ENCODE results near the gene COLEC11.

Gene COLEC11

DNA sequence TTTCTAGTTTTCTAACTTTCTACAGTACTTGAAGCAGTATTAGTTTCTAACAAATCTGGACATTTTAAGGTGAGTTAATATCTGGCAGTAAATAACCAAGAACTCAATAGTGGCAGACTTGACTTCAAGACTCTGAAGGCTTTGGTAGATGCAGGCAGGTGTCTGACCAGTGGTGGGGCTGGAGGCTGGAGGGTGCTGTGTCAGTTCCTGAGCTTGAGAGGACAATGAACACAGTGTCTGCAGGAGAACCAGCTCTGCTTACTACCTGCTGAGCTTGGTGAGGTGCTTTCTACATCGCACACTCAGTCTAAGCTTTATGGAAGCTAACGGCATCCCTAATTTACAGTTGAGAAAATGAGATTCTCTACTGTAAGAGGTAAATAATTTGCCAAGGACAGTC is 84.3 kb downstream of the COLEC11 start:
- DNase-seq = no peak

DNA sequence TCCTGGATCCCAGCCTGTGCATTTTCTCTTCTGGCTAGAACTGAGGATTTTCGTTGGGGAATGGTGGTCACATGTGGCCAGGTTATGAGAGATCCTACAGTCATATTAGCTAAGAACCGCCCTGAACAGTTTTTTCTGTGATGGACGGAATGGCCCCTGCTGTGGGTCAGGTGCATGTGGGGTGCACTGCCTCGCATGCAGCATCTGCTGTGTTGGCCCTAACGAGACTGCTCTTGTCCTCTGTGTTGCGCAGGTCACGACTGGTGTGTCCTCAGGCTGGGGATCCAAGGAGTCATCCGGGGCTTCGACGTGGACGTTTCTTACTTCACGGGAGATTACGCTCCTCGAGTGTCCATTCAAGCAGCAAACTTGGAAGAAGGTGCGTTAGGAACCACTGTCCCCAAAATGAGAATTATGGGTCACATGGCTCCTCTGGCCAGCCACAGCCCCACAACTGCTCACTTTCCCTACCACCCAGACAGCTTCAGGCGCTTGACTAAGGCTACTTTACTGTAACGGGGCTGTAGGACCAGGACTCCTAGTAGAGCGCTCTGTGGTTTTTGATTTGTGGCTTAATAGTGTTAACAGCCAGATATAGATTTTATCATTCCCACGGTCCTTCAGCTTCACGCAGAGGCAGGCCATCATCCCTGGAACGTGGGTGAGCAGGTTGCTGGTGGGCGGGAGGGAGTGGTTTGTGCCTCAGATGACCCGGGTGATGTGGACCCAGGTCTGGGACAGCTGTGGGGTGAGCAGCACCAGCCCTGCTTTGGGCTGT is 84.9 kb downstream of the COLEC11 start:
- DNase-seq = no peak

DNA sequence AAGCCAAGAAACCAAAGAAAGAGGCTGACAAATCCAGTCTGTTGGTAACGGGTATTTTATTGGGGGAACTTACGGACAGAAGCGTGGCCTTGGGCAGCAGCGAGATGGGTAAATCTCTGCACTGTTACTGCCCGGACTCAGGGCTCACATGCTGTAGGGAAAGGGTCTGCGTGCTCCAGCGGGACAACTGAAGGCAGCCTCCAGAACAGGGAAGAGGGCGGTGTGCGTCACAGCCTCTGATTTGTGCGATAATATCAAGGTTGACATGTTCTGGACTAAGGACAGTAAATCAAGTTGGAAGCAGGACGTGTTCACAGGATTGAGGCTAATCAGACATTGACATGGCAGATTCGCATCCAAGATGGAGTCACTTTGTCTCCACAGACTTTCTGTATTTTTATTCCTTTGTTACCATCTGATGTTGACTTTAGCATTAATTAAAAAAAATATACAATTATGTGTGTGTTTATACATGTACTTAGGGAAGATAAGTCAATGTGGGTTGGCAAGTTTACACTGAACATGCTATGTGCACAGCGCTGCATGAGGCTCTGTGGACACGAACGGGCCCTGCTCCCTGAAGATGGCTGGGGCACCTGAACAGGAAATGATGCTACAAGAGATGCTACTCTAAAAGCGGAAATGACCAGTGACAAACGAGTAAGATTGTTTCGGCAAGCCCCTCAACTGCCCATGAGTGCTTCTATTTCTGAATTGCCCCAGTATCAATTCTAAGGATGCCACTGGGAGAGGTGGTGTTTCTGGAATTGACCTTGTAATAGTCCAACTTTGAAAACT is 85.8 kb downstream of the COLEC11 start:
- DNase-seq = no peak

DNA sequence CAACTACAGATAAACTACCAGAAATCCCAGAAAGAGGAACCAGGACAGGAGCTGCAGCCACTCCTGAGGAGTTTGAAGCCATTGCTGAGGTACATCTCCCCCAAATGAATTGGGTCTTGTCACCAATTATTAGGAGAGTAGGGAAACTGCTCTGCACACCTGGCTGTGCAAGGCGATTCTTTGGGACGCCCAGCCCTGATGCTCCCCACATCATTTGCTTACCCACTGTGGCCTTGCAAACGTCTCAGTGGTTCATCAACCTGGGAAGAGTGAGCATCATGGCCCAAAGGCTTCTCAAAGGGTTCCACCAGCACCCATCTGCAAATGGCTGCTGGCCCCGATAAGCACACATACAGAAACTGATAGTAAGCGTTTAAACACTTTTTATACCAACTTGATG is 86.7 kb downstream of the COLEC11 start:
- DNase-seq = no peak

DNA sequence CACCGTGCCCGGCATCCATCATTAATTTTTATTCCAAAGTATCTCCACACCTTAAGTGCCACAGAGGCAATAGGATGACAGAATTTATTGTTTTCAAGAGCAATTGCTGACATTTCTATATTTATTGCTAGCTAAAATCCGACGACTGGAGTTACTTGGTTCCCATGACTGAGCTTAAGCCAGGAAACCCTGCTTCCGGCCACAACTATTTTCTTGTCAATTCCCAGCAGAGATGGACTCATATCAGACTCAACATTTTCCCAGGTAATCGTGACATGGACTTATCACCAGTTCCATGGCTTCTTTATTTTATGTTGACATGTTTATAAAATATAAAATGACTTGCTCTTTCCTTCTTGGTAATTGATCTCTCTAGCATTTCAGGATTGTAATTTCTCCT is 87.9 kb downstream of the COLEC11 start:
- DNase-seq = no peak

DNA sequence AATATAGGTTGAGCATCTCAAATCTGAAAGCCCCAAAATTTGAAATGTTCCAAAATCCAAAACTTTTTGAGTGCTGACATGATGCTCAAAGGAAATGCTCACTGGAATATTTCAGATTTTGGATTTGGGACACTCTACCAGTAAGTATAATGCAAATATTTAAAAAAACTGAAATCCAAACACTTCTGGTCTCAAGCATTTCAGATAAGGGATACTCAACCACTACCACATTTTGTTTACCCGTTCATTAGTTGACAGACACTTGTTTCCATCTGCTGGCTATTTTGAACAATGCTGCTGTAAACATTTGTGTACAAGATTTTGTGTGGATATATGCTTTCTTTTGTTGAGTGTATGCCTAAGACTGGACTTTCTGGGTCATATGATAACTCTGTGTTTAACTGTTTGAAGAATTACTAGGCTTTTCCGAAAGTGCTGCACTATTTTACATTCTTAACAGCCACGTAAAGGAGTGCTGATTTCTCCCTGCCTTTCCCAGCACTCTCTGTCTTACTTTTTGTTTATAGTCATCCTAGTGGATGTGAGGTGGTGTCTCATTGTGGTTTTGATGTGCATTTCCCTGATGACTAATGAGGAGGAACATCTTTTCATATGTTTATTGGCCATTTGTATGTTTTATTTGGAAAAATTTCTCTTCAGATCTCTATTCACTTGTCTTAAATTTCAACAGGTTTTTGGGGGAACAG is 89.0 kb downstream of the COLEC11 start:
- DNase-seq = no peak

DNA sequence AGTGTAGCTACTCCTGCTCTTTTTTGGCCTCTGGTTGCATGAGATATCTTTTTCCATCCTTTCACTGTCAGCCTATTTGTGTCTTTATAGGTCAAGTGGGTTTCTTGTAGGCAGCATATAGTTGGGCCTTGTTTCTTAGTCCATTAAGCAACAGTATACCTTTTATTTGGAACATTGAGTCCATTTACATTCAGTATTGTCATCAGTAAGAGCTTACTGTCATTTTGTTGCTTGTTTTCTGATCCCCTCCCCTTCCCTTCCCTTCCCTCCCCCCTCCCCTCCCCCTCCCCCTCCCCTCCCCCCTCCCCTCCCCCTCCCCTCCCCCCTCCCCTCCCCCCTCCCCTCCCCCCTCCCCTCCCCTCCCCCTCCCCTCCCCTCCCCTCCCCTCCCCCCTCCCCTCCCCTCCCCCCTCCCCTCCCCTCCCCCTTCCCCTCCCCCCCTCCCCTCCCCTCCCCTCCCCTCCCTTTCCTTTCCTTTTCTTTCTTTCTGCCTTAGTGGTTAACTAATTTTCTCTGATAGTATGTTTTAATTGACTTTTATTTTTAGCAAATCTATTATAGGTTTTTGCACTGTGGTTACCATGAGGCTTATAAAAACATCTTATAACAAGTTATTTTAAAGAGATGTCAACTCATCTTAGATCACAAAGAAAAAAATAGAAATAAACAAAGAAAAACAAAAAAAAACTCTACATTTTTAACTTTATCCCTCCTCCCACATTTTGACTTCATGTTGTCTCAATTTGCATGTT is 95.3 kb downstream of the COLEC11 start:
- DNase-seq = no peak

DNA sequence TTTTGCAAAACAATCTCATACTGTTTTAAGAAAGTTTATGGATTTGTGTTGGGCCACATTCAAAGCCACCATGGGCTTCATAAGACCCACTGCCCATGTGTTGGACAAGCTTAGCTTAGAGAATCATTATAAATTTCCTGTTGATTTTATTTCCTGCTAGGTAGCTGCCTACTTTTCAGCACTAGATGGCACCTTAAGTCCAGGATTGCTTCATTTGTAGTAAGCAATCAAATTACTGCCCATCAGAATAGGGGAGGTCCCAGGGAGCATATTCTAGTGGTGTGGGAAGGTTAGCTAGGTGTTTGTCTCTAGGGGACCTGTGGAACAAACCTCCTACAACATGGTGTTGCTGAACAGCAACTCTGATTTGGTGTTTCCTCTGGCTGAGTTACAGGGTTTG is 97.5 kb downstream of the COLEC11 start:
- DNase-seq = no peak
